IMR-90 (cell line): ENCODE results near the gene ACYP2. TPM values are rescaled to one million over a fixed set of nuclear protein-coding genes. Genes with fewer than 3 reads are reported as not detected.

Experiments
- ATAC-seq: fragments of 200-7000 bp; cut with Tn5 transposase; 2 replicates; pipeline ENCODE4 v1.9.1; 2020; ENCODE audit warnings: low read depth, mild to moderate bottlenecking, moderate library complexity
- BruUV-seq: library from RNA; stranded (reverse); fragments of 400-500 nt; replicated peaks from 2 replicates; lab custom pipeline; 2021; lab: Mats Ljungman, UMichigan
- CTCF ChIA-PET: fragments of 300-600 bp; formaldehyde crosslinking; extraction: SDS; loops from one replicate; lab custom pipeline; 2021; ENCODE audit warnings: antibody characterized with exemption; lab: Yijun Ruan, JAX
- POLR2A ChIA-PET: fragments of 300-600 bp; sonication (Branson Sonifier 250); formaldehyde crosslinking; loops from one replicate; lab custom pipeline; 2022; ENCODE audit warnings: antibody characterized with exemption; ENCODE audit not compliant: unreplicated experiment; lab: Charles Lee
- DNase-seq: peaks from one replicate; pipeline ENCODE4 v3.0.0; 2013
- H2AFZ ChIP-seq: replicated peaks from 2 replicates; pipeline ENCODE3; 2013; ENCODE audit warnings: low read length, mild to moderate bottlenecking; ENCODE audit not compliant: poor library complexity
- H2AK5ac ChIP-seq: 2 replicates; pipeline ENCODE4 v1.6.1; 2013; ENCODE audit warnings: low read depth, low read length, inconsistent platforms
- H2AK9ac ChIP-seq: replicated peaks from 2 replicates; pipeline ENCODE3; 2013; ENCODE audit warnings: mild to moderate bottlenecking, low read depth, low read length, moderate library complexity; ENCODE audit not compliant: poor library complexity
- H2BK120ac ChIP-seq: 2 replicates; pipeline ENCODE4 v1.6.1; 2013; ENCODE audit warnings: low read depth, low read length, inconsistent platforms
- H2BK15ac ChIP-seq: 3 replicates; pipeline ENCODE4 v1.6.1; 2013; ENCODE audit warnings: low read depth, low read length, inconsistent platforms
- H2BK20ac ChIP-seq: 2 replicates; pipeline ENCODE4 v1.6.1; 2013; ENCODE audit warnings: low read depth, mild to moderate bottlenecking, inconsistent platforms, low read length, moderate library complexity
- H2BK5ac ChIP-seq: 2 replicates; pipeline ENCODE4 v1.6.1; 2013; ENCODE audit warnings: mild to moderate bottlenecking, low read depth, low read length, inconsistent platforms; ENCODE audit not compliant: poor library complexity, severe bottlenecking
- H3K14ac ChIP-seq: replicated peaks from 2 replicates; pipeline ENCODE4 v1.6.1; 2013; ENCODE audit warnings: low read depth, low read length, inconsistent platforms
- H3K18ac ChIP-seq: 2 replicates; pipeline ENCODE4 v1.6.1; 2013; ENCODE audit warnings: low read depth, low read length, control low read depth
- H3K23ac ChIP-seq: 2 replicates; pipeline ENCODE4 v1.6.1; 2013; ENCODE audit warnings: low read depth, low read length, inconsistent platforms
- H3K27ac ChIP-seq: 2 replicates; pipeline ENCODE4 v1.5.1; 2013; ENCODE audit warnings: mild to moderate bottlenecking, control low read depth, low read length; ENCODE audit not compliant: insufficient read depth
- H3K27me3 ChIP-seq: 2 replicates; pipeline ENCODE4 v1.6.1; 2013; ENCODE audit warnings: low read length; ENCODE audit not compliant: control insufficient read depth, insufficient read depth
- H3K36me3 ChIP-seq: 2 replicates; pipeline ENCODE4 v1.6.1; 2013; ENCODE audit warnings: low read length, mixed read lengths; ENCODE audit not compliant: control insufficient read depth, insufficient read depth
- H3K4ac ChIP-seq: 2 replicates; pipeline ENCODE4 v1.6.1; 2013; ENCODE audit warnings: low read depth, low read length, inconsistent platforms
- H3K4me1 ChIP-seq: 2 replicates; pipeline ENCODE4 v1.6.1; 2013; ENCODE audit warnings: low read length, mixed read lengths; ENCODE audit not compliant: control insufficient read depth, insufficient read depth
- H3K4me2 ChIP-seq: 2 replicates; pipeline ENCODE4 v1.6.1; 2013; ENCODE audit warnings: low read depth, mild to moderate bottlenecking, control low read depth, low read length, moderate library complexity
- H3K4me3 ChIP-seq: 2 replicates; pipeline ENCODE4 v1.5.1; 2013; ENCODE audit warnings: low read depth, mild to moderate bottlenecking, control low read depth, low read length, moderate library complexity; ENCODE audit not compliant: insufficient read depth
- H3K56ac ChIP-seq: 2 replicates; pipeline ENCODE4 v1.6.1; 2013; ENCODE audit warnings: low read length, inconsistent platforms; ENCODE audit not compliant: insufficient read depth; ENCODE audit errors: extremely low read depth
- H3K79me1 ChIP-seq, 2 experiments: 2 replicates each; pipeline ENCODE4 v1.6.1; 2013; ENCODE audit warnings: low read length in 2 of 2, inconsistent platforms in 1 of 2, low read depth in 1 of 2
- H3K9ac ChIP-seq: 2 replicates; pipeline ENCODE4 v1.6.1; 2013; ENCODE audit warnings: low read depth, low read length, control low read depth
- H3K9me1 ChIP-seq: 2 replicates; pipeline ENCODE4 v1.6.1; 2013; ENCODE audit warnings: low read length, inconsistent platforms; ENCODE audit not compliant: insufficient read depth
- H3K9me3 ChIP-seq: 2 replicates; pipeline ENCODE4 v1.6.1; 2013; ENCODE audit warnings: low read length; ENCODE audit not compliant: control insufficient read depth, insufficient read depth
- H4K20me1 ChIP-seq: 2 replicates; pipeline ENCODE4 v1.6.1; 2013; ENCODE audit warnings: low read length, inconsistent platforms; ENCODE audit not compliant: insufficient read depth
- H4K5ac ChIP-seq: 2 replicates; pipeline ENCODE4 v1.6.1; 2013; ENCODE audit warnings: mild to moderate bottlenecking, low read depth, low read length, control low read depth
- H4K8ac ChIP-seq, 2 experiments: 2 replicates each; pipeline ENCODE4 v1.6.1; 2013; ENCODE audit warnings: low read depth in 2 of 2, low read length in 2 of 2, control low read depth in 1 of 2, inconsistent platforms in 1 of 2
- H4K91ac ChIP-seq: 2 replicates; pipeline ENCODE4 v1.6.1; 2013; ENCODE audit warnings: low read depth, low read length, inconsistent platforms; ENCODE audit not compliant: insufficient read depth
- BHLHE40 ChIP-seq: fragments of 150-350 bp; IDR thresholded peaks from 2 replicates; pipeline ENCODE4 v1.6.1; 2016; ENCODE audit warnings: mild to moderate bottlenecking, low read depth, low read length
- CEBPB ChIP-seq: IDR thresholded peaks from 2 replicates; pipeline ENCODE4 v1.6.1; 2012; ENCODE audit warnings: low read depth, low read length, improper control_type of control experiment
- CHD1 ChIP-seq: IDR thresholded peaks from 2 replicates; pipeline ENCODE4 v1.6.1; 2012; ENCODE audit warnings: low read depth, low read length, improper control_type of control experiment
- ELK1 ChIP-seq: fragments of 150-350 bp; IDR thresholded peaks from 2 replicates; pipeline ENCODE4 v1.6.1; 2016; ENCODE audit warnings: low read depth, mild to moderate bottlenecking, low read length, moderate library complexity, borderline replicate concordance
- MAFK ChIP-seq: IDR thresholded peaks from 2 replicates; pipeline ENCODE4 v1.6.1; 2012; ENCODE audit warnings: low read depth, low read length, improper control_type of control experiment
- MAZ ChIP-seq: IDR thresholded peaks from 2 replicates; pipeline ENCODE4 v1.6.1; 2012; ENCODE audit warnings: low read depth, mild to moderate bottlenecking, low read length, improper control_type of control experiment, moderate library complexity, borderline replicate concordance
- NFE2L2 ChIP-seq: fragments of 150-350 bp; IDR thresholded peaks from 2 replicates; pipeline ENCODE4 v1.6.1; 2016; ENCODE audit warnings: low read depth, mild to moderate bottlenecking, low read length
- POLR2A ChIP-seq: IDR thresholded peaks from 2 replicates; pipeline ENCODE4 v1.6.1; 2012; ENCODE audit warnings: mild to moderate bottlenecking, low read depth, low read length
- RCOR1 ChIP-seq: IDR thresholded peaks from 2 replicates; pipeline ENCODE4 v1.6.1; 2012; ENCODE audit warnings: mild to moderate bottlenecking, low read length, improper control_type of control experiment; ENCODE audit not compliant: insufficient replicate concordance
- RFX5 ChIP-seq: IDR thresholded peaks from 2 replicates; pipeline ENCODE4 v1.8.0; 2012; ENCODE audit warnings: low read depth, mild to moderate bottlenecking, low read length, moderate library complexity
- WGBS, 2 experiments: methylation state at CpG; one replicate each; pipeline versions ENCODE4 v1.1.5 to v1.1.7; 2013; ENCODE audit warnings: missing lambda C conversion rate in 2 of 2; ENCODE audit not compliant: insufficient read length in 1 of 2; ENCODE audit errors: extremely low coverage in 2 of 2; 5-methylcytosine and 5-hydroxymethylcytosine counted together
- dilution Hi-C: fragments of 300-500 bp; cut with HindIII; formaldehyde crosslinking; loops from one replicate; pipeline ENCODE4 v1.14.3; 2018; ENCODE audit warnings: low sequenced_read_pairs; ENCODE audit not compliant: unreplicated experiment
- in situ Hi-C: fragments of 300-500 bp; cut with MboI; formaldehyde crosslinking; loops from 3 replicates; pipeline ENCODE4 v1.14.3; 2019; ENCODE audit warnings: low sequenced_read_pairs, inconsistent platforms, mixed read lengths
- intact Hi-C: fragments of 100-400 bp; cut with micrococcal nuclease; formaldehyde crosslinking; loops from 2 replicates; pipeline ENCODE4 v1.10.0; 2022
- polyA plus RNA-seq, 3 experiments: library from polyadenylated mRNA; depleted of rRNA; stranded (reverse); fragments of >200 nt; gene quantifications; 2 replicates each; pipeline ENCODE4 v1.2.3, GENCODE V29; 2012; ENCODE audit warnings: low replicate concordance in 1 of 3
- total RNA-seq: library from RNA; depleted of rRNA; stranded (reverse); fragments of >200 nt; gene quantifications from 2 replicates; pipeline ENCODE4 v1.2.3, GENCODE V29; 2012
- TF ChIP-seq, protein P1 (sequence below): fragments of 150-350 bp; IDR thresholded peaks from 2 replicates; pipeline ENCODE4 v1.6.1; 2017; ENCODE audit warnings: mild to moderate bottlenecking, antibody characterized with exemption, low read length, low read depth

ACYP2 gene
- total and polyA plus RNA-seq, 2 of the 4 experiments (the other 2 are of a cell fraction) = 3.9 to 7.4 TPM

DNA sequence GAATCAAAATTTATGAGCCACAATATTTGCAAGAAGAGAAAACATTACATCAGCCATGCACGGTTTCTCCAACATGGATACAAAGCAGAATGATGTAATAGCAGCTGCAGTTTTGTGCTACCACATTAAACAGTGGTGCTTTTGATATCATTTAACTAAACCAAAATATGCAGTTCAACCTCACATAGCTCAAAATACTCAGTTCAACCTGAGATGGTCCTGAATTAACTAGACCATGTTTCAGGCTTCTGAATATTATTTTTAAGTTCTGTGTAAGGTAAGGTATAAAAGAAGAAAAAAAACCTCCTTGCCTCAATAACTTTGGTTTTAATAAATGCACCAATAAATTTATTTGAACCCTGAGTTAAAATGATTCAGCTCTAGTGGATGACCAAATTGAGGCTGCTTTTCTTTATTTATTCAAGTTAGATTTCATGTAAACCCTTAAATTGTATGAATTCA is 159.4 kb downstream of the ACYP2 start:
- no peak overlapping the region; the same call in 1 of the 2 replicates for H3K18ac ChIP-seq
- H4K20me1 ChIP-seq = no peaks in the 10 kb centered on the region
- no peak overlapping the region for H2BK5ac ChIP-seq
- H3K9me3 ChIP-seq = no peaks in the 10 kb centered on the region
- H2AK5ac ChIP-seq = no peak overlapping the region
- H3K9ac ChIP-seq = peak overlapping the region; percentile 73
- ChIA-PET CTCF (no interaction called here), POLR2A (no interaction called here)
- no peak overlapping the region for H2BK20ac ChIP-seq
- H3K4me3 ChIP-seq = no peak overlapping the region
- H3K4me2 ChIP-seq = no peak overlapping the region; the same call in 1 of the 2 replicates
- H3K36me3 ChIP-seq = no peaks in the 10 kb centered on the region
- H2BK120ac ChIP-seq = peak overlapping the region; percentile 74
- in situ Hi-C loops = no loop called here
- H3K14ac ChIP-seq = no peak overlapping the region
- no peak overlapping the region for H2BK15ac ChIP-seq
- no peaks in the 10 kb centered on the region for H3K27me3 ChIP-seq
- H3K4ac ChIP-seq = no peak overlapping the region
- no peaks in the 10 kb centered on the region for H3K79me1 ChIP-seq
- H3K4me1 ChIP-seq = no peaks in the 10 kb centered on the region
- no peak overlapping the region; the same call in 1 of the 2 replicates for H4K5ac ChIP-seq
- dilution Hi-C loops = no loop called here
- BruUV-seq = no TSS peak
- no CpG with 5 or more reads among the region's 1 CpG for WGBS, 2 experiments
- TF ChIP-seq CEBPB = peak; percentile 90
- no peak for TF ChIP-seq POLR2A
- no peak for TF ChIP-seq RFX5
- TF ChIP-seq CHD1 = no peak
- TF ChIP-seq NFE2L2 = no peak
- no peak for TF ChIP-seq MAZ
- TF ChIP-seq MAFK = no peak
- TF ChIP-seq RCOR1 = no peak
- peak; percentile 27; the same call in 1 of the 2 replicates for TF ChIP-seq BHLHE40
- TF ChIP-seq ELK1 = no peak
- TF ChIP-seq, protein P1, sequence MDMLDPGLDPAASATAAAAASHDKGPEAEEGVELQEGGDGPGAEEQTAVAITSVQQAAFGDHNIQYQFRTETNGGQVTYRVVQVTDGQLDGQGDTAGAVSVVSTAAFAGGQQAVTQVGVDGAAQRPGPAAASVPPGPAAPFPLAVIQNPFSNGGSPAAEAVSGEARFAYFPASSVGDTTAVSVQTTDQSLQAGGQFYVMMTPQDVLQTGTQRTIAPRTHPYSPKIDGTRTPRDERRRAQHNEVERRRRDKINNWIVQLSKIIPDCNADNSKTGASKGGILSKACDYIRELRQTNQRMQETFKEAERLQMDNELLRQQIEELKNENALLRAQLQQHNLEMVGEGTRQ = no peak
- no peak overlapping the region for H2AFZ ChIP-seq
- ATAC-seq (peak; percentile 75), DNase-seq (peak; percentile 87)
- H2AK9ac ChIP-seq = no peak overlapping the region
- H3K23ac ChIP-seq = no peak overlapping the region
- H4K91ac ChIP-seq = peak overlapping the region; percentile 0; the same call in 1 of the 2 replicates
- intact Hi-C loops = loop anchor here (5.0 kb wide), 1 partner anchor 38 kb away; no protein-coding TSS in a partner anchor
- H3K56ac ChIP-seq = peak overlapping the region; percentile 40; the same call in 1 of the 2 replicates
- peak overlapping the region in 1 of 2 experiments; percentile 1; a peak in 2 of 4 replicates for H4K8ac ChIP-seq
- H3K27ac ChIP-seq = peak overlapping the region; percentile 93; the same call in 1 of the 2 replicates
- no peaks in the 10 kb centered on the region for H3K9me1 ChIP-seq
